CD1c-positive myeloid dendritic cell (primary cell): Measurements from ENCODE around the gene KCNH4.

Experiments used
- DNase-seq: peaks from one replicate; pipeline ENCODE4 v3.0.0-alpha.2; 2016; ENCODE audit errors: extremely low spot score

The KCNH4 gene

DNA sequence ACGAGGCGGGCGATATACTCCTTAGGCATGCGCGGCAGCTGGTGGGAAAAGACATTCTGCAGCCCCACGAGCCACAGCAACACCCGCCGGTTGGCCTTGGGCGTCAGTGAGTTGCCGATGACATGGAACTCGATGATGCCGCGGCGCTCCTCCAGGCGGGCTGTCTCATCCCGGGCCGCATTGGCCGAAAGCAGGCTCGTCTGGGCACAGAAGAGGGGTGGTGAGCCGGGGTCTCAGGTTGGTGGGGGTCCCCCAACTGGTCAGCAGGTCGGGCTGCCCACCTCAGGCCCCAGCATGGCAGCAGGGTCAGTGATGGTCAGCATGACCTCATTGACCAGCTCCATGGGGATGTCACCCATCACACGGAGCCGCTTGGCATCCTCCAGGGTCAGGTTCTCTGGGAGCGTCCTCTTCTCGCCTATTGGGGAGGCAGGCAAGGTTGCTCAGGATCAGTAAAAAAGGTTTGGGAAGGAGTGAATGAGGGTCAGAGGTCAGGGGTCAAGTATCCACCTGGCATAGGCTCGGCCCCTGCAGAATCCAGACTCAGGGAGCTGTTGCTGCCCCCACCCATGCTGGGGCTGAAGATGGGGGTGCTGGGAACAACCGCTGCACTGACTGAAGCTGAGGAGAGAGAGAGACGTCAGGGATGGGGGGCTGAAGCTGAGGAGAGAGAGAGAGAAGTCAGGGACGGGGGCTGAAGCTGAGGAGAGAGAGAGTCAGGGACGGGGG, 63.4 kb downstream of the KCNH4 start:
- no peak for DNase-seq

DNA sequence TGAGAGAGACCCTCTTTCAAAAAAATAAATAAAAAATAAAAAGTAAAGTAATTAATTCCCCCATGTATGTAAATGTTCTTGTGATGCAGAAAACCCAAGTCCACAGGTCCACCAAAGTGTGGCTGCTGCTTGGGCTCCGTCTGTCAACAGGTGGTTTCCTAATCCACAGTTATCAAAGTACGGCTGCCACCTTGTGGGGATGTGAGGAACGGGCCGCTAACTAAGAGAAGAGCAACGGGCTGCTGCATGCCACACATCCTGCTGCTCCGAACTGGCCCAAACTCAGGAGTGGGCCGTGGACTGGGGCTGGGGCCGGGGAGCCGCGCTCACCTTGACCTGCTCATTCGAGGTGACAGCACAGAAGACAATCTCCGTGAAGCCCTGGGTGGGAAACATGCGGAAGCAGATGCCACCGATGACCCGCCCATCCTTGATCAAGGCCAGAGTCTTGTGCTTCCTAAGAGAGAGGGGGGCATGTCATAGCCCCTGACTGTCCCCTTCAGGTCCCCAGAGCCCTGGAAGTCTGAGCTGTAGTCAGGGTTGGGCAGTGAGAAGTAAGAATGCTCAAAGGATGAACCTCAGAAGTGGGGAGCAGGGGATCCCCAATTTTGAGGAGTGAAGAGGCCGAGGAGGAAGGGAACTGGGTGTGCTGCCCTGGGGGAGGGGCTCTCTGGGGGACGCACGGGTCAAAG, 64.1 kb downstream of the KCNH4 start:
- DNase-seq, result peak; percentile 87

DNA sequence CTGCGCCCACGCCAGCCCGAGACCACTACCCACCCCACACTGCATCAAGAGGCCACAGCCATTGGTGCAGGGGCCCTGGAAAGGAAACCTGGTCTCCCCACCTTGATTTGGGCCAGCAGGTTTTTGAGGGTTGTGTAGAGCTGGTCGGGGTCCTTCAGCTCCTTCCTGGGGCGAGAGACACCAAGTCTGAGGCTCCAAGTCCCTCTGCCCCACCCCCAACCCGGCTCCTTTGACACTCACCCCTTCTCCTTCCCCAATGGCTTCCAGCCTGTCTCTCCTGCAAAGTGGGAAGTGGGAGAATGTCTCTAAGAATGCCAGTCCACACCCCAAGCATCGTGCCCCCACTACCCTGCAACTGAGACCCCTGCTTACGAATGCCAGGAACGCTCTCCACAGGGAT, 66.8 kb downstream of the KCNH4 start:
- DNase-seq, result no peak

DNA sequence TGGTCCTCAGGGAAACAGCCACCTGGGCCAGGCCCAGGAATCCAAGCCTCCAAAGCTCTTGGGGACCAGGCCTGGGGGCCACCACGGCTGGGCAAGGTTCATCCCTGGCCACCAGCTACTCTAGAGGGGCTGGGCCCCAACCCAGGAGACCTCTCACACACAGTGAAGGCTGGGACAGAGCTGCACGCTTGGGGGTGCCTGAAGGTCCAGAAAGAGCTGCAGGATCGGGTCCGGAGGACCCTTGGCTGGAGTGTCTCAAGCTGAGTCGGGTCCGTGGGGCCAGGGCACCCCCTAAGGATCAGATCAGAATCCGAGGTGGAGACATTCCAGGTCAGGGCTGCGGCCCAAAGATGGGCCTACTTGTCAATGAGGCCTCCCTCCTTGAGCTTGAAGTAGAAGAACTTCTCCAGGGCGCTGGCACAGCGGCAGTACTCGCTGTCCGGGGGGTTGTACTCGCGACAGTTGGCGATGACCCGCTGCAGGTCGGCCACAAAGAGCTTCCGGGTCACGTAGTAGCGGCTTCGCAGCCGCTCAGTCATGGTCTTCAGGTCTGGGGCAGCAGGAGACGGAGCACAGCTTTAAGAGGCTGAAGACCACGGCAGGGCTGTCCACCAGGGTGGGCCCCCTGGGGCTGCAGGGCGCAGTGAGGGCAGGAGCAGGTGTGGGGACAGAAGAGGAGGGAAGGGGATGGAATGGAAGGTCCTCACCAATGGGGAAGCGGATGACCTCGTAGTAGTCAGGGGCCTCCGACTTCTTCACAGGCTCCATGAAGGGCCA, 67.5 kb downstream of the KCNH4 start:
- no peak for DNase-seq

DNA sequence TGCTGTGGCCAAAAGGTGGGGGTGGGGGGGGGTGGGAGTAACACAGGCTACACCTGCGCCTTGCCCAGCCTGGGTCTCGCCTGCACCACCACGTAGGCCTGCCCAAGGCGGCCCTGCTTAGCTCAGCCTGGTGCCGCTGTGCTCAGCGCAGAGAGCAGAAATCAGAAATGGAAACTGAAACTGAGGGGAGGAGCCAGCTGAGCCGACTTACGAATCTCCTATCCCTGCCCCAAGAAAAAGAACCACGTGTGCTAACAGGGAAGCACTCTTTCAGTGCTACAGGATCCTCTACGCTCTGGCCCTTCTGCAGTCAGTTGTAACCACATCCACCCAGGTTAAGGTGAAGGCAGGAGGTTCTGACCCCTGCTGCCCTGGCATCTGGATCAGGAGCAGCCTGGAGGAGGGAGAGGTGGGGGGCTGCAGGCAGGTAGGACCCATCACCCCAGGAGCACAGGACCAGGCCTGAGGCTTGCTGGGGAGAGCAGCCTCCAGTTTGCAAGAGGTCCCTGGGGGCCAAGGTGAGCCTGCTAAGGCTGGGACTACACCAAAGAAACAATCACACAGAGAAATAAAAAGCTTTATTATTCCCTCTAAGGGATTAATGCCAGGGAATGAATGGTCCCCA, 68.3 kb downstream of the KCNH4 start, which contains the start of gene DHX58:
DHX58 (minus strand) TSS at position 163 of the 625 bp plus-strand sequence. CDS start 822 bp downstream, outside the sequence.
- DNase-seq, result peak; percentile 92

DNA sequence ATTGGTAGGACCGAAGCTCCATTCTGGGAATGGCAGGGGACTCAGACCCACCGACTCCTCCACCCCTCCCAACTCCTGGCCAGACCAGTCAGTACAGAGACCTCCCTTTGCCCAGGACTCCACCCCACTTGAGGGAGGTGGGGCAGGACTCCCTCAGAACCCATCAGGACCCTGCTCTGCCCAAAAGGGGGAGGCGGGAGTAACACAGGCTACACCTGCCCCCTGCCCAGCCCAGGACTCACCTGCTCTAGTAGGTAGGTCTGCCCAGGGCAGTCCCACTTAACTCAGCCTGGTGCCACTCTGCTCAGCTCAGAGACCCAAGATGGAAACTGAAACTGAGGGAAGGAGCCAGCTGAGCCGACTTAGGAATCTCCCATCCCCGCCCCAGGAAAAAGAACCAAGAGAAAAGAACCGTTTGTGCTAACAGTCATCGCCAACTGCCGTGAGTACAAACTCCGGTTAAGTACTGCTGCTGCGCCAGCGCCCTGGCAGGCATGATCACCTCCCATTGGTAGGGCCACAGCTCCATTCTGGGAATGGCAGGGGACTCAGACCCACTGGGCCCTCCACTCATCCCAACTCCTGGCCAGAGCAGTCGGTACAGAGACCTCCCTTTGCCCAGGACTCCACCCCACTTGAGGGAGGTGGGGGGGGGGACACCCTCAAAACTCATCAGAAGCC, 68.9 kb downstream of the KCNH4 start:
- peak; percentile 19 for DNase-seq

DNA sequence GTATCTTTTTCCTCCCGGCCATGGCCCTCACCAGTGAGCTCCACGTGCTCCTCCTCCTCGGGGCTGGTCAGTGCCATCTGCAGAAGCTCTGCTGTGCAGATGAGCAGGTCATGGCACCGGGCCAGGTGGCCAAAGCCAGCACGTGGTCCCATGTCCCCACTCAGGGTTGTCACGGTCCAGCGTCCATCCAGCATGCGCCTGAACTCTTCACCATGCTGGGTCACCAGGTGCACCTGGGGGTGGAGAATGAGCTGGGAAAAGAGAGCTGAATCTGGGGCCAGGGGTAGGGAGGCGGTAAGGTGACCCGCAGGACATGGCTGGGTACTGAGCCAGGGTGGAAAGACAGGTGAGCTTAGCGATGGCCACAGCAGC, 69.7 kb downstream of the KCNH4 start:
- no peak for DNase-seq

DNA sequence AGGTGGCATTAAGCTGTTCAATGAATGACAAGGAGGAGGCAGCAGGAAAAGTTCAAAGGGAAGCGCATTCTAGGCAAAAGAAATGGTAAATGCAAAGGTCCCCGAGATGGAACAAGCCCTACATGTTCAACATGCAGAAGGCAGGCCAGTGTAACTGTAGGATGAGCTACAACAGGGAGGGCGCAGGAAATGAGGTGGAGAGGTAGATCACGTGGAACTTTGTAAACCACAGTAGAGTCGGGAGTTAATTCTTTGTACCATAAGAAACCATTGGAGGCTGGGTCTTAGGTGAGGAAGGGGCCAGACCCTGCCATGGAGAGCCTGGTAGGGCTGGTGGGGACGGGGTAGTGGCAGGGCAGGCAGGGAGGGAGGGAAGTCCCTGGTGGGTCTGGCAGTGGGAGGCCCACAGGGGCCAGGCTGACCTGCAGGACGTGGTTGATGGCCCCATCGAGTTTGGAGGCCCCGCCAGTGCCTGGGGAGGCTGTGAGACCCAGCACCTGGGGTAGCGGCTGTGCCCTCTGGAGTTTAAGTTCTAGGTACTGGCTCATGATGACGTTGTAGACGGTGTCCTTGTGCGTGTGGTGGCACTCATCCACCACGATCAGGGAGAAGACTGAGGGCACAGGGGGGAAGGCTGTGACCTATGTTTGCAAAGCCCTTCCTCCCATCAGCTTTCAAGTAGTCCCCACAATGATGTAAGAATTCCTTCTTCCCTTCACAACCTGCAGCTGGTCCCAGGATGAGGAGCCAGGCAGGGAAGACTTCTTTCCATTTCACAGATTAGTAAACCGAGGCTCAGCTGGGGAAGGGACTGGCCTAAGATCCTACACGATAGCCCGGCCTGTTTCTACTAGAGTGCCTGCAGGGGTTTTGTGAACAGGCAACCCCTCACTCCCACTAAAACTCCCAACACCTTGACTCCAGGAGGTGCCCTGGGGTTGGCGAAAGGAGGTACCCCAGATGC, 70.4 kb downstream of the KCNH4 start:
- no peak for DNase-seq

DNA sequence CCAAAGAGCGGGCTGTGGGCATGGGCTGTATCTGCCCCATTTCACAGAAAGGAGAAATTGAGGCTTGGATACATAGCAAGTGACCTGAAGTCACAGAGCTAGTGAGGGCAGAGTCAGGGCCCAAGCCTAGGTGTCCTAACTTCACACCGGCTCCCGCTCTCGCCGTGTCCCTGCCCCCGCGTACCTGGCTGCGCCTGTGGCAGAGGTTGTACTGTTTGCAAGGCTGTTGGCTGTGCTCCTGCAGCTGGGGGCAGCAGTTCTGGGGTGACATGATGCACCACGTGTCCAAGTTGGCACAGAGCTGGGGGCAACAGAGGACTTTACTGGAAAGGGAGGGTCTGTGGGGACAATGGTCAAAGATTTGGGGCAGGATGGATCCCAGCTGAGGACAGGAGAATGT, 71.9 kb downstream of the KCNH4 start:
- no peak for DNase-seq

DNA sequence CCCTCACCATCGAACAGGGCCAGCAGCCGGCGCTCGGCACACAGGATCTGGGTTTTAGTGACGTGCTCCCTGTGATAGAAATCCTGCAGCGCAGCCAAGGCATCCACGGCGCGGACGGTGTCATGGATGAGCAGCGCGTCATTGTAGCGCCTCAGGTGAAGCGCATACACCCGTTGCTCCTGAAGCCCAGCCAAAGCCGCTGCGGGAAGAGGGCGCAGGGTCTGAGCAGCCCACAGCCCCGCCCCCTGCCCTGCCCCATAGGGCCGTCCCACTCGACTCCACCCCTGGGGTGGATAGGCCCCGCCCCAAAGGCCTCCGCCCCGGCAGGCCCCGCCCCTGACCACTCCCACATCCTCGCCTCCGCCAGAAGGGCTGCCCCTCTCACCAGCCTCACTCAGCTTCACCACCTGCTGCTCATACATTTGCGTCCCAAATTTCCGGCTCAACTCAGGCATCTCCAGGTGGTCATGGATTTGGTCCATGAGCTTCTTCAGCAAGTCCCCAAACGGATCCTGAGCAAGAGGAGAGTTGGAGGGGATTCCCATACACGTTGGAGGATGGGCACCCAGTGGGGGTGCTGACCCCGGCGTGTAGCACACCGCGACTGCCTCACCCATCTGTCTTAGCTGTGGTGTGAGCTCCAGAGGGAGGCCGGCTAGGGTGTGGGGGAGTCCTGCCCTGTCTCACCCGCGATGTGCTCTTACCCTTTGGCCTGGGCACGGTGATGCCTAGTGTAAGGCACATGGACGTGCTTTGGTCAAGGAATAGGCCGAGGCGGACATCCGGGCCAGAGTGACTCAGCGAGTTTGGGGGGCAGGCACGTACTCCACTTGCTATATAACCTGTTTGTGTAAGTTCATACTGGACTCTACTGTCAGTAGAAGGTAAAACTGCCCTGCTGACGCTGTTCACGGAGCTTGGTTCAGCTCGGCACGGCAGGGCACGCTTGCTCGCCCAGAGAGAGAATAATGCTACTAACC, 73.1 kb downstream of the KCNH4 start:
- DNase-seq, result peak; percentile 88

DNA sequence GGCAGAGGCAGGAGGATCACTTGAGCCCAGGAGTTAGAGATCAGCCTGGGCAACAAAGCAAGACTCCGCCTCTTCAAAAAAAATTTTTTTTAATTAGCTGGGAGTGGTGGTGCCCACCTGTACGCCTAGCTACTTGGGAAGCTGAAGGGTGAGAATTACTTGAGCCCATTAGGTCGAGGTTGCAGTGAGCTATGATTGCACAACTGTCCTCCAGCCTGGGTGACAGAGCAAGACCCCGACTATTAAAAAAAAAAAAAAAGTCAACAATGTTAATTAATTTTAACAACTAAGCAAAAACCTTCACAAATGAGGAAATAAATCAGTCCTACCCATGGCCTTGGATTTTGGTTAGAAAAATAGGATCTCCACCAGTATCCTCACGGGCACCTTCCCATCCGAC, 73.8 kb downstream of the KCNH4 start:
- DNase-seq, result no peak
